Activated T-cell treated with anti-CD3 and anti-CD28 coated beads, Interleukin-2, amount 50 U/mL, for 72 hours (primary cell): Measurements from ENCODE around the gene CFAP52. TPM values are rescaled to one million over a fixed set of nuclear protein-coding genes. Genes with fewer than 3 reads are reported as not detected.
A peak's percentile ranks its signal among the peaks of the same experiment; 100 is the strongest.

Source experiments
- ATAC-seq, 2 donors: fragments of 150-1000 bp; cut with Tn5 transposase; replicated peaks in 1 of 2; 2 replicates each; pipeline ENCODE4 v1.10.0; 2021; ENCODE audit warnings: moderate library complexity in 2 of 2, mild to moderate bottlenecking in 1 of 2
- DNase-seq, 2 donors: peaks; one replicate each; pipeline ENCODE4 v3.0.0; 2021 to 2022; ENCODE audit warnings: mixed read lengths in 1 of 2
- H3K27ac Mint-ChIP-seq: one replicate; pipeline ENCODE4 v1.8.0; 2022; ENCODE audit warnings: mild to moderate bottlenecking, moderate library complexity, mixed read lengths
- H3K27me3 Mint-ChIP-seq: one replicate; pipeline ENCODE4 v1.8.0; 2022; ENCODE audit warnings: low read depth, mixed read lengths
- H3K36me3 Mint-ChIP-seq, 2 donors: one replicate each; pipeline ENCODE4 v1.8.0; 2022; ENCODE audit warnings: mixed read lengths in 2 of 2, mild to moderate bottlenecking in 1 of 2; ENCODE audit not compliant: insufficient read depth in 2 of 2
- H3K4me1 Mint-ChIP-seq: one replicate; pipeline ENCODE4 v1.8.0; 2022; ENCODE audit warnings: low read depth, mixed read lengths
- H3K4me3 Mint-ChIP-seq, 2 donors: one replicate each; pipeline ENCODE4 v1.8.0; 2022; ENCODE audit warnings: mild to moderate bottlenecking in 2 of 2, mixed read lengths in 2 of 2, moderate library complexity in 2 of 2
- H3K9me3 Mint-ChIP-seq, 2 donors: one replicate each; pipeline ENCODE4 v1.8.0; 2022; ENCODE audit warnings: mixed read lengths in 2 of 2
- total RNA-seq, 2 donors: library from RNA; stranded (reverse); gene quantifications; one replicate each; pipeline ENCODE4 v1.2.3, GENCODE V29; 2022

The CFAP52 gene
- total RNA-seq, 2 donors from 2014 or later = 0.28 to 0.77 TPM

- DNase-seq (no peak), ATAC-seq (peak in 1 of 2 donors; percentile 44)
- H3K27ac Mint-ChIP-seq = no peak overlapping the region
- H3K4me1 Mint-ChIP-seq = peaks cover 9% of the 10 kb centered on the region
- no peaks in the 10 kb centered on the region for H3K9me3 Mint-ChIP-seq
- no peak overlapping the region for H3K4me3 Mint-ChIP-seq
- H3K36me3 Mint-ChIP-seq = no peaks in the 10 kb centered on the region
- peaks cover 26% of the 10 kb centered on the region for H3K27me3 Mint-ChIP-seq
Measured at GRCh38 chr17:9668517-9668916, 92.1 kb downstream of the CFAP52 start.

- Mint-ChIP-seq H3K4me3 (no peak overlapping the region), H3K4me1 (peaks cover 9% of the 10 kb centered on the region), H3K36me3 (no peaks in the 10 kb centered on the region), H3K9me3 (no peaks in the 10 kb centered on the region), H3K27ac (no peak overlapping the region), H3K27me3 (peaks cover 26% of the 10 kb centered on the region)
- ATAC-seq (no peak), DNase-seq (no peak)
Measured at GRCh38 chr17:9669551-9670008, 93.1 kb downstream of the CFAP52 start.

- Mint-ChIP-seq H3K4me1 (peaks cover 9% of the 10 kb centered on the region), H3K27ac (no peak overlapping the region), H3K4me3 (no peak overlapping the region), H3K36me3 (no peaks in the 10 kb centered on the region), H3K9me3 (no peaks in the 10 kb centered on the region), H3K27me3 (peaks cover 22% of the 10 kb centered on the region)
- ATAC-seq (no peak), DNase-seq (no peak)
Measured at GRCh38 chr17:9670596-9670995, 94.2 kb downstream of the CFAP52 start.

GRCh38 chr17:9671559-9671958 is 95.1 kb downstream of the CFAP52 start:
- H3K4me1 Mint-ChIP-seq = peaks cover 4% of the 10 kb centered on the region
- ATAC-seq (no peak), DNase-seq (no peak)
- H3K27ac Mint-ChIP-seq = no peak overlapping the region
- peaks cover 18% of the 10 kb centered on the region for H3K27me3 Mint-ChIP-seq
- H3K4me3 Mint-ChIP-seq = no peak overlapping the region
- no peaks in the 10 kb centered on the region for H3K36me3 Mint-ChIP-seq
- no peaks in the 10 kb centered on the region for H3K9me3 Mint-ChIP-seq

GRCh38 chr17:9672266-9672665 is 95.8 kb downstream of the CFAP52 start:
- Mint-ChIP-seq H3K9me3 (no peaks in the 10 kb centered on the region), H3K36me3 (peaks cover 0 to 2% of the 10 kb centered on the region in 2 donors), H3K27me3 (peaks cover 18% of the 10 kb centered on the region), H3K4me1 (peaks cover 2% of the 10 kb centered on the region), H3K27ac (no peak overlapping the region), H3K4me3 (no peak overlapping the region)
- no peak for ATAC-seq
- no peak for DNase-seq

- H3K27me3 Mint-ChIP-seq = peaks cover 18% of the 10 kb centered on the region
- H3K4me3 Mint-ChIP-seq = no peak overlapping the region
- no peak overlapping the region for H3K27ac Mint-ChIP-seq
- peaks cover 0 to 2% of the 10 kb centered on the region in 2 donors for H3K36me3 Mint-ChIP-seq
- DNase-seq (no peak), ATAC-seq (no peak)
- H3K9me3 Mint-ChIP-seq = no peaks in the 10 kb centered on the region
- H3K4me1 Mint-ChIP-seq = peaks cover 6% of the 10 kb centered on the region
Measured at GRCh38 chr17:9672691-9673090, 96.2 kb downstream of the CFAP52 start.

- Mint-ChIP-seq H3K4me1 (peaks cover 11% of the 10 kb centered on the region), H3K36me3 (peaks cover 5 to 7% of the 10 kb centered on the region in 2 donors), H3K4me3 (no peak overlapping the region), H3K27me3 (no peaks in the 10 kb centered on the region), H3K9me3 (peaks cover 3% of the 10 kb centered on the region in 2 donors), H3K27ac (no peak overlapping the region)
- no peak for DNase-seq
- ATAC-seq = no peak
Measured at GRCh38 chr17:9676084-9676483, 99.6 kb downstream of the CFAP52 start.

- peak; percentile 89 to 92 for ATAC-seq
- peak overlapping the region in 1 of 2 donors; percentile 33 for H3K4me3 Mint-ChIP-seq
- peaks cover 11% of the 10 kb centered on the region for H3K4me1 Mint-ChIP-seq
- H3K9me3 Mint-ChIP-seq = peaks cover 3% of the 10 kb centered on the region in 2 donors
- H3K36me3 Mint-ChIP-seq = peaks cover 5 to 7% of the 10 kb centered on the region in 2 donors
- H3K27ac Mint-ChIP-seq = peak overlapping the region; percentile 45
- peak; percentile 21 to 44 for DNase-seq
- no peaks in the 10 kb centered on the region for H3K27me3 Mint-ChIP-seq
Measured at GRCh38 chr17:9676820-9677310, 100.4 kb downstream of the CFAP52 start.

- Mint-ChIP-seq H3K27me3 (no peaks in the 10 kb centered on the region), H3K4me3 (peak overlapping the region in 1 of 2 donors; percentile 33), H3K4me1 (peaks cover 11% of the 10 kb centered on the region), H3K36me3 (peaks cover 5 to 7% of the 10 kb centered on the region in 2 donors), H3K27ac (peak overlapping the region; percentile 45), H3K9me3 (peaks cover 3% of the 10 kb centered on the region in 2 donors)
- no peak for ATAC-seq
- DNase-seq = no peak
Measured at GRCh38 chr17:9677411-9677810, 101.0 kb downstream of the CFAP52 start.

- H3K36me3 Mint-ChIP-seq = peaks cover 5 to 7% of the 10 kb centered on the region in 2 donors
- peaks cover 11% of the 10 kb centered on the region for H3K4me1 Mint-ChIP-seq
- DNase-seq (no peak), ATAC-seq (no peak)
- H3K4me3 Mint-ChIP-seq = no peak overlapping the region
- H3K27me3 Mint-ChIP-seq = no peaks in the 10 kb centered on the region
- H3K27ac Mint-ChIP-seq = no peak overlapping the region
- peaks cover 3% of the 10 kb centered on the region in 2 donors for H3K9me3 Mint-ChIP-seq
Measured at GRCh38 chr17:9677896-9678295, 101.5 kb downstream of the CFAP52 start.

GRCh38 chr17:9684955-9685621 is 108.6 kb downstream of the CFAP52 start:
- ATAC-seq (no peak), DNase-seq (no peak)
- H3K4me1 Mint-ChIP-seq = no peaks in the 10 kb centered on the region
- H3K9me3 Mint-ChIP-seq = peaks cover 2% of the 10 kb centered on the region in 2 donors
- no peak overlapping the region for H3K4me3 Mint-ChIP-seq
- H3K36me3 Mint-ChIP-seq = peaks cover 2 to 3% of the 10 kb centered on the region in 2 donors
- no peaks in the 10 kb centered on the region for H3K27me3 Mint-ChIP-seq
- no peak overlapping the region for H3K27ac Mint-ChIP-seq
